GM21423 (cell line): Measurements from ENCODE around the gene SGCA.

Source experiments
- ATAC-seq: cut with Tn5 transposase; IDR thresholded peaks from one replicate; pipeline ENCODE4 v1.9.1; 2021; ENCODE audit warnings: mild to moderate bottlenecking, moderate library complexity; ENCODE audit not compliant: unreplicated experiment

Gene SGCA

GRCh38 chr17:50220811-50221210 lies 55.0 kb downstream of the SGCA start:
- no peak for ATAC-seq

DNA sequence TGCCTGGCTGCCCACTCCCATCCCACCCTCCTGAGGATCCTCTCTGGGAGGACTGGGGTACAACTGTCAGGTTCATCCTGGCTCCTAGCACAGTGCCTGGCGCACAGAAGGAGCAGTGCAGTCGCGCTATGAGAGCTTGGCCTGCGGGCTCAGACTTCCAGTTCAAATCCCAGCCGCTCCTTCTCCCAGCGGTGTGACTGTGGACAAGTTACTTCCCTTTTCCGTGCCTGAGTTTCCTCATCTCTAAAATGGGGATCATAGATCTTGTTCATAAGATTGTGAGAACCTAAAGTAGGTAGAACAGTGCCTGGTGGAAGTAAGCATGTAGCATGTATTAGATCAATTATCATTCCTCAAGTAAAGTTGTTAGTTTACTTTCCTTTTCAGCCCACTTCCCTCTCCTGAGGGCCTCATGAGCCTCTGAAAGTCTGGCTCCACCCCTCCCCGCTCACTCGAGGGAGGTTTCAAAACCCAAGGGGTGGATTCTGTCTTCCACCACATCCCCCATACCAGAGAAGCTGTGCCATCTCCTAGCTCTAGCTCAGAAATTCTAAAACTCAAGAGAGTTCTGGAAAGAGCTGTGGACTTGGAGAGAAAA lies 55.6 kb downstream of the SGCA start:
- ATAC-seq = no peak

GRCh38 chr17:50221864-50222545 lies 56.2 kb downstream of the SGCA start:
- ATAC-seq = no peak

GRCh38 chr17:50222922-50223321 lies 57.1 kb downstream of the SGCA start:
- ATAC-seq = no peak
